GM12872 (cell line): ENCODE results near the gene ZNF511.

Experiments used
- TF ChIP-seq, protein P1 (sequence below): IDR thresholded peaks from 3 replicates; pipeline ENCODE4 v1.5.1; 2011; ENCODE audit warnings: low read depth, mild to moderate bottlenecking, low read length, moderate library complexity; ENCODE audit not compliant: insufficient read depth

ZNF511 gene

DNA sequence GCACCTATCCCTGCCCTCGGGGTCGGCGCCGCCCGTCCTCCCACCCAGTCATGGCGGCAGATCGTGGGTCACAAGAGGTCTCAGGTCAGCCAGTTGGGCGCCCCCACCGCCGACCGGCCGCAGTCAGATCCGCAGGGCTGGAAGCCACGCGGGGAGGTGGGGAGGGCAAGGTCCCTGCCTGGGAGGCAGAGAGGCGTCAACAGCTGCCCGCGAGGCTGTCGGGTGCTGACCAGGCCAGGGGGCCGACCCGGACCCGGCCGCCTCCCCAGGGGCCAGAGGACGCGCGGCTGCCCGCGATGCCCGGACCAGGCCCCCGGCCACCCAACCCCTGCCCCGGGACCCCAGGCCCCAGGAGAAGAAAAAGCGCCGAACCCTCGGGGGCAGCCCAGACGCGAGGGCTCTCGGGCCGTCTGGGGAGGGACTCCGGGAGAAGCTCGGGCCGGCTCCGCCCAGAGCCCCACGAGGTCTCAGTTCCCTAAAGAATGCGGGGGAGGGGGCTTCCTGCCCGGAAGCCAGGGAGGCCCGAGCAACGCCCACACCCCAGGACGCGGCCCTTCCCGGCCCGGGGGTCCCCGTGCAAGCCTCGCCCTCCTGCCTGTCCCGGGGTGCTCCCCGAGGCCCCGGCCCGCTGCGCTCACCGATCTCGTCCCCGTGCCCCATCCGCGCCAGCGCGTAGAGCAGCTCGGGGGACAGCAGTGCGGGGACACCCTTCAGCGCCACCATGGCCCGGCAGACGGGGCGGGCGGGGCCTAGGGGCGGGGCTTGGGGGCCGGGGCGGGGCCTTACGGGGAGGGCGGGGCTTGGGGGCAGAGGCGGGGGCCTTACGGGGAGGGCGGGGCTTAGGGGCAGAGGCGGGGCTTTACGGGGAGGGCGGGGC lies 48.8 kb downstream of the ZNF511 start, which contains the start of gene FUOM:
FUOM (minus strand) TSS at position 735 of the 877 bp plus-strand sequence; CDS start at position 723, 12 bp downstream.
- TF ChIP-seq, protein P1, sequence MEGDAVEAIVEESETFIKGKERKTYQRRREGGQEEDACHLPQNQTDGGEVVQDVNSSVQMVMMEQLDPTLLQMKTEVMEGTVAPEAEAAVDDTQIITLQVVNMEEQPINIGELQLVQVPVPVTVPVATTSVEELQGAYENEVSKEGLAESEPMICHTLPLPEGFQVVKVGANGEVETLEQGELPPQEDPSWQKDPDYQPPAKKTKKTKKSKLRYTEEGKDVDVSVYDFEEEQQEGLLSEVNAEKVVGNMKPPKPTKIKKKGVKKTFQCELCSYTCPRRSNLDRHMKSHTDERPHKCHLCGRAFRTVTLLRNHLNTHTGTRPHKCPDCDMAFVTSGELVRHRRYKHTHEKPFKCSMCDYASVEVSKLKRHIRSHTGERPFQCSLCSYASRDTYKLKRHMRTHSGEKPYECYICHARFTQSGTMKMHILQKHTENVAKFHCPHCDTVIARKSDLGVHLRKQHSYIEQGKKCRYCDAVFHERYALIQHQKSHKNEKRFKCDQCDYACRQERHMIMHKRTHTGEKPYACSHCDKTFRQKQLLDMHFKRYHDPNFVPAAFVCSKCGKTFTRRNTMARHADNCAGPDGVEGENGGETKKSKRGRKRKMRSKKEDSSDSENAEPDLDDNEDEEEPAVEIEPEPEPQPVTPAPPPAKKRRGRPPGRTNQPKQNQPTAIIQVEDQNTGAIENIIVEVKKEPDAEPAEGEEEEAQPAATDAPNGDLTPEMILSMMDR = no peak; the same call in 2 of the 3 replicates

DNA sequence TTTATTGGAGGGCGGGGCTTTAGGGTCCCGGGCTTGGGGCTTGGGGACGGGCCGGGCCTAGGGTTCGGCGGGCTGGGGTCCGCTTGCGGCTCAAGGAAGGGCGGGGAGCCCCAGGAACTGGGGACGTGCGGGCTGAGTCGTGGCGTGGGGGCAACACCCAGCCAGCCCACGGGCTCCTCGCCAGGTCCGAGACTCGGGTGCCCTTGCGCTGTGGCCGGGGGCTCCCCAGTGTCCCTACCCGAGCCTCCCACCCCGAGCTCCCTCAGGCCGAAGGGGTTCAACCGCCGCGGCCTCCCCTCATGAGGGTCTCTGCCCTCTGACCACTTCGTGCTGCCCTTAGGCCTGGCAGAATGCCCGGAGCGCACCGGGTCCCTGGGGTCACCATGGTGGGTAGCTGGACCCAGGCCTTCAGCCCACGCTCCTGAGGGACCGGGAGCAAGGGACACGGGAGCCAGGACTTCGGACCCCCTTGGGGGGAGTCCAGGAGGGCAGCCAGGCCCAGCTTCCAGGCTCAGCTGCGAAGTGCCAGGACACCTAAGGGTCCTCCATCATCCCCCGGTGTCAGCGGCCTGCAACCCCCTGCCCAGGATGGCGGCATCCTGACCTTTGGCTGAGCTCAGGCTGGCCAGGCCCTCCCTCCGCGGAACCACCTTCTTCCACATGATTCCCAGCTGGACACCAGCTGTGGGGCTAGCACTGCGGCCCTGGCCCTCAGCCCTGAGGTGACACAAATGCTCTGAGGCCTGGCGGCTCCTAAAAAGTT lies 49.6 kb downstream of the ZNF511 start:
- TF ChIP-seq, protein P1 = no peak

DNA sequence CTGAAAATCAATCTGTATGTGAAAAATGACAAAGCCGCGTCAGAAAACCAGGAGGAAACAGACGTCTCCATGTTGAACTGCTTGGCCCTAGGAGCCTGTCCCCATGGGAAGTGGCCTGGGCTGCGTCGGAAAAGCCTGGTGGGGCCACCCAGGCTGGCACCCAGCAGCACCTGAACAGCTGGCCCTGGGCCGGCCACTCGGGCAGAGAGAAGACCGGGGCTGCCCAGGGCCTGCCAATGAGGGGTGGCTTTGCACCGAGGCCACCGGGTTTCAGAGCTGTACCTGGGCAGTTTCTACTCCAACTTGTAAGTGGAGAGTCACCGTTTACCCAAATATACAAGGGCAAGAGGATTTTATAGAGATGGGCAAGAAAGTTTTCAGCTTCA lies 50.2 kb downstream of the ZNF511 start:
- TF ChIP-seq, protein P1 = no peak

DNA sequence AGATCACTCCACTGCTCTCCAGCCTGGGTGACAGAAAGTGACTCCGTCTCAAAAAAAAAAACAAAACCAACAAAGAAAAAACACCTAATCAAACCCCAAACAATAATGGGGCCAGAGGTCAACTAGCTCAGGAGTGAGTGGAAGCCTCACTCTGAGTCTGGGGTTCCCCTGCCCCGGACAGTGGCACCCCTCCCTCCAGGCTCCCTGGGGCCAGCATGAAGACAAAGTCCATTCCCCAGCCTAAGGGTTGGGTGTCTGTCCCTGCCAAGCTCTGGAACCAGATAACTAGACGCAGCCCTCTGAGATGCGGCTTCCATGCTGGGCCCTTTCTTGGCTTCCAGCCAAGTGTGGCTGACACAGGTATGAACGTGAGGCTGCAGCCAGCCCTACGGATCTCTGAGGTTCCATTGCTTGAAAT lies 50.8 kb downstream of the ZNF511 start:
- TF ChIP-seq, protein P1 = no peak

DNA sequence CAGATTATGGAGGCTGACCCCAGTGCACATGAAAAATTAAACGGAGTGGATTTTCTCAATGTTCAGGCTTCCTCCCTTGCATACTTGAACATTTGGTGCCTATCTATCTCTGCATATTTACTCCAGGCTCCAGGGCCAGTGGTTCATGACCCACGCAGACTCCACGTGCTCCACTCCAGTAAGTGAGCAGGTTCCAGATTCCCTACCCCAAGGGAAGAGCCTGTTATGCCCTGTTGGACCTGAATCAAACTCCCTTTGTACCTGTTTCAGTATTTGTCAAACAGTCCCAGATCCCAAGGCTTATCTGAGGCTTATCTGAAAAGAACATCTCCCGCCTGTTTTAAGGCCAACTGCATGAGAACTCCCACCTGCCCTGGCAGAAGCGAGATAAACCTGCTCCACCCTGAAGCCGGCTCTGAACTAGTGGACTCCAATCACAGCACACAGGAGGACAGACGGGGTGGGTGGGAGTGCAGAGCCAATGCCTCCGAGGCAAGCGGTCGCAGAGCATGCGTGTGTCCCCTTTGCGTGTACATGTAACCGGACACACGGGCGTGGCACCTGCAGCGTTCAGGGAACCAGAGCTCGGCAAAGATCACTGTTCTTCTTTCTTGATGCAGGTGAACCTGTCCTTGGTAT lies 51.4 kb downstream of the ZNF511 start:
- TF ChIP-seq, protein P1 = no peak

DNA sequence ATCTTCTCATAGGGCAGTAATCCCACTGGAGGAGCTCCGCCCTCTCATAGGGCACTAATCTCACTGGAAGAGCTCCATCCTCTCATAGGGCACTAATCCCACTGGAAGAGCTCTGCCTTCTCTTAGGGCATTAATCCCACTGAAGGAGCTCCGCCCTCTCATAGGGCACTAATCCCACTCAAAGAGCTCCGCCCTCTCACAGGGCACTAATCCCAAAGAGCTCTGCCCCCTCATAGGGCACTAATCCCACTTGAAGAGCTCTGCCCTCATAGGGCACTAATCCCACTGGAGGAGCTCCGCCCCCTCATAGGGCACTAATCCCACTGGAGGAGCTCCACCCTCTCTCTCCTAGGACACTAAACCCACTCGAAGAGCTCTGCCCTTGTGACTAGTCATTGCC lies 52.5 kb downstream of the ZNF511 start:
- TF ChIP-seq, protein P1 = no peak

DNA sequence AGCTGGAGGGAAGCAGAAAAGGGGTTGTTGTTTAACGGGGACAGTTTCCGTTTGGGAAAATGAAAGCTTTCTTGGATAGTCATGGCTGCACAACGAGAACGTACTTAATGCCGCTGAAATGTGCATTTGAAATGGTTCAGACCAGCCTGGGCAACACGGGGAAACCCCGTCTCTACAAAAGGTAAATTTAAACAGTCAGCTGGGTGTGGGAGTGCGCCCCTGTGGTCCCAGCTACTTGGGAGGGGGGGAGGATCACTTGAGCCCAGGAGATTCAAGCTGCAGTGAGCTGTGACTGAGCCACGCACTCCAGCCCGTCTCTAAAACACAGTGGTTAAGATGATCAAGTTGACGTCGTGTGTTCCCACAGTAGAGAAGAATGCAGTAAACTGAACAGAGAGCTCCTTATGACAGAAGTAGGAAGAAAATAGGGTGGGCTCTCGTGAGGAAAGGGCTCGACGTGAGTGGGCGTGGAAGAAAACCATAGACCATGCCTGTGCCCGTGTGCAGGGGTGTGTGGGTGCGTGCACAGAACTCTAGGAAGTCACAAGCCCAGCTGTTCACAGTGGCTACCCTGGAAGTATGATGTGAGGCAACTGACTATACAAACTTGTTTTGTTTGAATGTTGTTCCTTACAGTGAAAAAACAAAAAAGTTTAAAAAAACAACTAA lies 53.2 kb downstream of the ZNF511 start:
- TF ChIP-seq, protein P1 = no peak
